GM21390 (cell line): Measurements from ENCODE around the gene CBARP.
A peak's percentile ranks its signal among the peaks of the same experiment; 100 is the strongest.
"Not testable (repeated sequence)": the region's sequence is repeated elsewhere in the genome, so short reads cannot be mapped to it uniquely, and the experiment has no call there.

Source experiments
- ATAC-seq: cut with Tn5 transposase; IDR thresholded peaks from one replicate; pipeline ENCODE4 v1.9.1; 2021; ENCODE audit not compliant: unreplicated experiment

CBARP gene

DNA sequence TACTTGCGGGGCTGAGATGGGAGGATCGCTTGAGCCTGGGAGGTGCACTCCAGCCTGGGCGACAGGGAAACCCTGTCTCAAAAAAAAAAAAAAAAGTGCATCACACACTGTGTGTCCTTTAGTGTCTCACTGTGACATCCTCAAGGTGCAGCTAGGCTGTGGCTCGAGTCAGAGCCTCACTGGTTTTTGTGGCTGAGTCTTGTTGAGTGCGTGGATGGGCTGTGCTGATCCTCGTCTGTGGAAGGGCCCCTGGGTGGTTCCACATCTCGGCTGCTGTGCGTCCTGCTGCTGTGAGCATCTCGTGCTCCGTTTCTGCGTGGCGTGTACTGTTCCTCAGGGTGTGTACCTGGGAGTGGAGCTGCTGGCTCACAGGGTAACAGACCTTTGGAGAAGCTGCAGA is 21.0 kb downstream of the CBARP start:
- ATAC-seq = no peak

DNA sequence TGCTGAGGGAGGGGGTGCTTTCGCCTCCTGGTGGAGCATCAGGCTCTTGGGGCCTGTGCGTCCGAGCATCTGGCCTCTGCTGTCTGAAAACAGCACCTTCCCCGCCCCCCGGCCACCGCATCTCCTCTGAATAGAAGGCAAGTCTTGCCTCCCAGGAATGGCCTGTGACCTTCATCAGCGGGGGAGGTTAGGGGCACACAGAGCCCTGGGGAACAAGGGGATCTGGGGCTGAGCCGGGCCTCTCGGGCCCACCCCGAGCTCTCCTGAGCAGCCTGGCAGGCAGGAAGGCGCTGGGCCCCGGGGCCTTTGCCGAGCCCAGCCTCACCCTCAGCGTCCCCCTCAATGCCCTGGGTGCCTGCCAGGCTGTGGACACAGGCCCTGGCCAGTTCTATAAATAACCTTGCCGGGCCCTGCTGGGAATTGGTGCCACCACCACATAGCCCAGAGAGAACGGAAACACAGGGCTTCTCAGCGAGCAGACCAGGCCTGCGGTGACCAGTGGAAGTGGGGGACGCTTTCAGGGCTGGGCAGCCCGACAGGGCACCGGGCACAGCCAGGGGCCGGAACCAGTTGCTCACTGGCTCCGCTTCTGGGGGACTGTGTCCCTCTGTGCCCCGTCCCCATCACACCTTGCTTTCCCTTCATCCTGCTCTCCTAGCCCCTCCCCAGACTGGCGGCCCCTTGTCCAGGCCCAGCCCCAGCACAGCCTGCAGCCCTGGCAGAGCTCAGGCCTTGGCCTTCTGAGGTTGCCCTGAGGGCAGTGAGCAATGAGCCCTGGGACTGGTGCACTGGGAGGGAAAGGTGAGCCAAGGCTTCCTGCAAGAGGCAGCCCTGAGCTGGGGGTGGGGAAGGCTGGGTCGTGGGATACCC is 22.7 kb downstream of the CBARP start:
- ATAC-seq = no peak

DNA sequence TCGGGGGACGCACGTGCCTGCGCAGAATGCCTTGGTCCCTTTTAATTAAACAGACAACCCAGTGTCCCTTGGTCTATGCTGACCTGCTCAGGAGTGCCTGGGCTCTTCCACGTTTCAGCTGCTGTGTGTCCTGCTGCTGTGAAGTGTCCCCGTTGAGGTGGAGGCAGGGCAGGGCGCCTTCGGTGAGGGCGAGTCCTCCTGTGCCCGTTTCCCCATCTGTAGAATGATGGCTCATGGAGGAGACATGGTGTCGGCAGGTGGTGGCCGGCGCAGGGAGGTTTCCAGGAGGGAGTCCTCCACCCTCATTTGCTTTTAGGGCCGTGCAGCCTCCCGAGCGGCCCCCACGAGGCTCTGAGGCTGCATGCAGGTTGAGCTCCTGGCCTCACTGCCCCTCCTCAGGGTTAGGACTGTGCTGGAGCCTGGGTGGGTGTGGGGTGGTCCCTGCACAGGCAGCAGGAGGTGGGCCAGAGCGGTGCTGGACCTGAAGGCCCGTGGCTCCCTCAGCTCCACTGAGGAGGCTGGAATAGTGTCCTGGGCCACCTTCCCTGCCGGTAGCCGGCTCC is 23.4 kb downstream of the CBARP start:
- no peak for ATAC-seq

DNA sequence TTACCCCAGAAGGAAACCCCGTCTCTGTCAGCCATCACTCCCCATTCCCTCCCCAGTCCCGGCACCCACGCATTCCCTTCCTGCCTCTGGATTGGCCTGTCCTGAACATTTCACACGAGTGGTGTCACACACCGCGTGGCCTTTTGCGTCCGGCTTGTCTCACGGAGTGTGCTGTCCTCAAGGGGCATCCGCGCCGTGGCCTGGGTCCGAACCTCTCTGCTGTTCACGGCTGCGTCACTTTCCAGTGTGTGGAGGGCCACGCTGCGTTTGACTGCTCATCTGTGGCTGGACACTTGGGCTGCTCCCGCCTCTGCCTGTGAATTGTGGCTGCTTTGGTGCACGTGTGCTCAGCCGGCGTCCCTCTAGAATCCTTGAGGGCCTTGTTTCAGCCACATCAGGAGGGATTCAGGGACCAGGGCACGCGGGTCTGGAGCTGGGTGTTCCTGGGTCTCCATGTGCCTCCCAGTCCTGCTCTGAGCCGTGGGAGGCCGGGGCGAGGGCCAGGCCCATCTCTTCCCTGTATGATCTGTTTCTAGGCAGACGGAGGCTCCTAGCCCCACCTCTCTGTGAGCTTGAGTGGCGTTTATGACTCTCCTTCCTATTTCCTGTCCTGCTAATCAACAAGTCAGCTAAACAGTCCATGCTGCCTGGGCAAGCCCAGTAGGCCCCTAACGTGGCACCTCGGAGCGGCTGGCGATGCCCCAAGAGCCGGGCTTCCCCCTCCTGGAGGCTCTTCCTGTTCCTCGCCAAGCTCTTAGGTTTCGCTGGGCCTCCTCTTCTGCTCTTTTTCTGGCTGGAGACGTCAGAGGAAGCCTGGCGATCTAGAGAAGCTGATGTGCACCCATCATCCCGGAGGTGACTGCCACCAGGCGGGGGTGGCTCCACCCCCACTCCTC is 24.2 kb downstream of the CBARP start:
- no peak for ATAC-seq

DNA sequence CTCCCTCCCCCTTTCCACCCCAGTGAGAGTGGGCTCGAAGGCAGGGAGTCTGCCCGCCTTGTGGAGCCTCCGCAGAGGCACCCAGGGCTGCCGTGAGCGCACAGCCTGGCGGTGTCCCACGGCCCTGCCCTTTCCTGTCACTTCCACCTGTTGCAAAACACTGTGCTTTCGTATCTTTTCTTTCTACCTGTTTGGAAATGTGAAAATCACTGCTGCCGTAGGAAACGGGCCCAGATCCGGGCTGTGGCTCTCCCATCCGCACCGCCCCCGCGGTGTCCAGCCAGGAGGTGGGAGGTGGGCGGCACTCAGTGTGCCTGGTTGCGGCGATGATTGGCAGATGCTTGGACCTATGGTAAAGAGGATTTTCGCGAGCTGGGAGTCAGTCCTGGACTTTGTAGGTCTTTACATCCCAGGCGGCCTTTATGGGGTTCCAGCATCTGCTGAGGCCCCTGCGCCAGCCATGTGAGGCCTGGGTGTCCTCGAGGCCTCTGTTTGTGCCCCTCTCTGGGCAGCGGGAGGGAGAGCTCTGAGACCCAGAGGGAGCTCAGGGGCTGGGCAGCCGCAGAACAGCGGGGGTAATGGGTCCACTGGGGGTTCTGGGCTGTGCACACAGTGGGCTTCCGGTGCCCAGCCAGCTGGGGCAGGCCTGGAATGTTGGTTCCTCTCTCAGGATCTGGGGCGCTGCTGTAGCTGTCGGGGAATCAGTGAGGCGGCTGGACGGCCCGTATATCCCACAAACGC is 26.1 kb downstream of the CBARP start:
- no peak for ATAC-seq

DNA sequence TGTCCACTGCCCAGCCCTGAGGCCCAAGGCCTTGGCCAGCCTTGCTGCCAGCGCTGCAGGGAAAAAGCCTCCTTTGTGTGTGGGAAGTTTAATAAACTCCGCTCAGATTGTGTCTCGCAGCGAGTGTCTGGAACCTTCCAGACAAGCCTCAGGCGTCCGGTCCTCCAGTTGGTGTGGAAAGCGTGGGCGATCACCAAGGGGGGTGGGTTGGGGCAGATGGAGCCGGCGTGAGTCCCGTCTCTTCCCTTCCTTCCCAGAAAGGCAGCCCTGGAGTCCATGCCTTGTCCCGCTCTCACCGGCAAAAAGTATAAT is 27.6 kb downstream of the CBARP start:
- ATAC-seq = no peak

DNA sequence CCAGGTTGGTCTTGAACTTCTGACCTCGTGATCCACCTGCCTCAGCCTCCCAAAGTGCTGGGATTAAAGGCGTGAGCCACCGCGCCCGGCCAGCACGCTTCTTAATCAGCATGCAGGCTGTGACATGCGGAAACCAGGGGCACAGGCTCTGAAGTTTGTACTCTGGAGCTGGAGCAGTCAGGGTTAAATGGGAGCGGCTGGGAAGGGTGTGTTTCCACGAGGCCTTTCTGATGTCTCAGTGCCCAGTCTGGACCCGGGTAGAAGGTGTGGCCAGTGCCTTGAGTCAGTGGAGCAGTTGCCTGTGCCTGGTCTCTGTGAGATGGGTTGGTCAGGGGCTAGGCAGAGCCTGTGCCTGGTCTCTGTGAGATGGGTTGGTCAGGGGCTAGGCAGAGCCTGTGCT is 29.0 kb downstream of the CBARP start:
- ATAC-seq = not testable (repeated sequence)

DNA sequence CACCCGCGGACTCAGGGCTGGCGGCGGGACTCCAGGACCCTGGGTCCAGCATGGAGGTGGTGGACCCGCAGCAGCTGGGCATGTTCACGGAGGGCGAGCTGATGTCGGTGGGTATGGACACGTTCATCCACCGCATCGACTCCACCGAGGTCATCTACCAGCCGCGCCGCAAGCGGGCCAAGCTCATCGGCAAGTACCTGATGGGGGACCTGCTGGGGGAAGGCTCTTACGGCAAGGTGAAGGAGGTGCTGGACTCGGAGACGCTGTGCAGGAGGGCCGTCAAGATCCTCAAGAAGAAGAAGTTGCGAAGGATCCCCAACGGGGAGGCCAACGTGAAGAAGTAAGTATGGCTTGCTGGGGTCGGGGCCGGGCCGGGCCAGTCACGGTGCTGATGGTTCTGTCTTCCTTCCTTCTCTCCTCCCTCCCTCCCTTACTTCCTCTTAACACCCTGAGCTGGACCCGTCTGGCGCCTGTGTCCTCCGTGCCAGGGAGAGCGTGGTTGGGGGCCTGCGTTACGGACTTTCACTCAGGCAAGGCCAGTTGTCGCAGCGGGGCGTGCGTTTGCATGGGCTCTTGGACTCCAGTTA is 30.8 kb downstream of the CBARP start:
- ATAC-seq = no peak

DNA sequence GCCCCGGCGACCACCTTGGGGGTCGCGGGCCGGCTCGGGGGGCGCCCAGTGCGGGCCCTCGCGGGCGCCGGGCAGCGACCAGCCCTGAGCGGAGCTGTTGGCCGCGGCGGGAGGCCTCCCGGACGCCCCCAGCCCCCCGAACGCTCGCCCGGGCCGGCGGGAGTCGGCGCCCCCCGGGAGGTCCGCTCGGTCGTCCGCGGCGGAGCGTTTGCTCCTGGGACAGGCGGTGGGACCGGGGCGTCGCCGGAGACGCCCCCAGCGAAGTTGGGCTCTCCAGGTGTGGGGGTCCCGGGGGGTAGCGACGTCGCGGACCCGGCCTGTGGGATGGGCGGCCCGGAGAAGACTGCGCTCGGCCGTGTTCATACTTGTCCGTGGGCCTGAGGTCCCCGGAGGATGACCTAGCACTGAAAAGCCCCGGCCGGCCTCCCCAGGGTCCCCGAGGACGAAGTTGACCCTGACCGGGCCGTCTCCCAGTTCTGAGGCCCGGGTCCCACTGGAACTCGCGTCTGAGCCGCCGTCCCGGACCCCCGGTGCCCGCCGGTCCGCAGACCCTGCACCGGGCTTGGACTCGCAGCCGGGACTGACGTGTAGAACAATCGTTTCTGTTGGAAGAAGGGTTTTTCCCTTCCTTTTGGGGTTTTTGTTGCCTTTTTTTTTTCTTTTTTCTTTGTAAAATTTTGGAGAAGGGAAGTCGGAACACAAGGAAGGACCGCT is 31.5 kb downstream of the CBARP start:
- no peak for ATAC-seq

DNA sequence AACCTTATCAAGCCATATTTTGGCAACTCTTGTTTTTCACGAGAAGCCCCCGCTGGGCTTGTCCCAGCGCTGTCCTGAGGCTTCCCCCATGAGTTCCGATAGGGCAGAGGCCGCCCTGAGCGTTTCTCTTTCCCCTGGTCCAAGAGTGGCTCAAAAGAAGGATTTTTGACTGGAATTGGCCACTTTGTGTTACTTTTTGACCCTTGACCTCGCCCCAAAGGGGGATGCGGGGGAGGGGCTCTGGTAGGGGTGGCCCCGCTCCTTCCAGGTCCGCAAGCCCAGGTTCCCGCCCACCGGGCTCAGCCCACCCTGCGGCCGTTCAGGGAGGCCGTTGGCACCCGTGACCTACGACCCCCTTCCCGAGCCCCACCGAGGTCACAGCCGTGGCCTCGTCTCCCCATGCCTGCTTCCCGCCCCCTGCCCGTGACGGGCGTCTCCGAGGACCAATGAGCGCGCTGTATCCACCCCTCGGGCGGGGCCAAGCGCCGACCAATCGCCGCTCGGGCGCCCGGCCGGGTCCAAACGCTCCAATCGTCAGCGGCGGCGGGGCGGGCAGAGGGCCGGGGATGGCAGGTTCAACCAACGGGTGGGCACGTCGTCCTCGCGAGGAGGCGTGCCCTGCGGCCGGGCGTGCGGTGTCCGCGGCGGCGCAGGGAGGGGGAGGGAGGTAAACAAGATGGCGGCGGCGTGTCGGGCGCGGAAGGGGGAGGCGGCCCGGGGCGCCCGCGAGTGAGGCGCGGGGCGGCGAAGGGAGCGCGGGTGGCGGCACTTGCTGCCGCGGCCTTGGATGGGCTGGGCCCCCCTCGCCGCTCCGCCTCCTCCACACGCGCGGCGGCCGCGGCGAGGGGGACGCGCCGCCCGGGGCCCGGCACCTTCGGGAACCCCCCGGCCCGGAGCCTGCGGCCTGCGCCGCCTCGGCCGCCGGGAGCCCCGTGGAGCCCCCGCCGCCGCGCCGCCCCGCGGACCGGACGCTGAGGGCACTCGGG is 32.4 kb downstream of the CBARP start, which contains the start of gene STK11:
STK11 (plus strand) TSS at position 665 of the 986 bp plus-strand sequence. CDS start 1,136 bp downstream, outside the sequence.
- ATAC-seq = peak; percentile 83

DNA sequence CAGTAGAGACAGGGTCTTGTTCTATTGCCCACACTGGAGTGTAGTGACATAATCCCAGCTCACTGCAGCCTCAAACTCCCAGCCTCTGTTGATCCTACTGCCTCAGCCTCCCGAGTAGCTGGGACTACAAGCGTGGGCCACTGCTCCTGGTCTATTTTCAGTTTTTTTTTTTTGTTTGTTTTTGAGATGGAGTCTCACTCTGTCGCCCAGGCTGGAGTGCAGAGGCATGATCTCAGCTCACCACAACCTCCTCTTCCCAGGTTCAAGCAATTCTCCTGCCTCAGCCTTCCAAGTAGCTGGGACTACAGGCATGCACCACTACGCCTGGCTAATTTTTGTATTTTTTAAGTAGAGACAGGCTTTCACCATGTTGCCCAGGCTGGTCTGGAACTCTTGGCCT is 37.2 kb downstream of the CBARP start:
- ATAC-seq = not testable (repeated sequence)

DNA sequence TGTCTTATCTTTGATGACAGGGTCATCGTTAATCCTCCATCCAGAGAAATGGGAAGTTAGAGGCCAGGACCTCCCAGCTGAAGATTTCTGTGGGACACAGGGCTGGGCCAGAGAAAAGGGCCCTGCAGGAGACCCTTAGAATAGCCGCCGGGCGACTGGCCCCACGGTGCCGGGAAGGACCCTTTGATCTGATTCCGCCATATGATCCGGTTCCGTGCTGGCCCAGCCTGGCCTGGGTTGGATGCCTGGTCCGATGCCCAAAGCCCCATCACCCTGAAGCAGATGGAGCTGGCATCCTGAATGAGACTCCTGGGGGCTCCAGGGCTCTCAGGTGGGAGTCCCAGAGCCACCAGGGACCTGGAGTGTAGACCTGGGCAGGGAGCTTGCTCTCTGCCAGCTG is 38.3 kb downstream of the CBARP start:
- ATAC-seq = no peak

DNA sequence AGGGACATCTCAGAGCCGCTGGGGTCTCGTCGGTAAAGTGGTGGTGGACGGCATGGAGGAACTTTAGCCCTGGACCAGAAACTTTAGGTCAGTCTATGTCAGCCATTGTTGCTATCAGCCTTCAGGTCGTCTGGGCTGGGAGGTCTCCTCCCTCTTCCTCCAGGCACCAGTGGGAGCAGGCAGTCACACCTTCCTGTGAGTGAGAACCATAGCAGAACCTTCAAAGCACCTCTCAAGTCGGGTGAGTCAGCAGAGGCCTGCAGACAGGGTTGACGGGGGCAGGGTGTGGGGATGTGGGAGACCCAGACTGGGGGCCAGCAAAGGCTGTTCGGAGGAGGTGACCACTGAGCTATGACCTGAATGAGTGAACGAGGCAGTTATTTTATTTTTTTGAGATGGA is 48.4 kb downstream of the CBARP start:
- ATAC-seq = no peak

DNA sequence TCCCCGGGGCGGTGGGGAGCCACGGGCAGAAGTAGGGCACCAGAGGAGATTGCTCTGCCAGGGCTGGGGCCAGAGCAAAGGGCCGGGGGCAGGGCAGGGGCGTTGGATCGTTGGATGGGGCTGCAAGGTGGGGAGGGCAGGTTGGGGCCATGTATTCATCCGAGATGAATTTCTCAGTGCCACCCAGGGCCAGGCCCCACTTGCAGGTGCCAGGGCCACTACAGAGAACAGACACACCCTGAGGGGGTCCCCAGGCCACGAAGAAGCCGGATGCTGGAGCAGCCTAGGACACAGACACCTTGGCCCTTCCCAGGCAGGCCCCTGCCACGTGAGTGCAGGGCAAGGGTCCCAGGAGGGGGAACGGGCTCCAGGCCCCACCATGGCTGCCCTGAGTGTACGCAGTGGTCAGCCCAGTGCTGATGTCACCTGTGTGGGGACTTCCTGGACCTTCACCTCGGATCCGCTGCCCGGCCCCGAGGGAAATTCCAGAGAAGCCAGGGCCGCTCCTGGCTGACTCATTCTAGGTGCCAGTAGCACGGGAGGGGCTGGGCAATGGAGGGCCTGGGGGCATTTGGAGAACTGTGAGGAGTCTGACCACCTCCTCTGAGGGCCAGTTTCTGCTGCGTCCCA is 54.1 kb downstream of the CBARP start:
- ATAC-seq = no peak

DNA sequence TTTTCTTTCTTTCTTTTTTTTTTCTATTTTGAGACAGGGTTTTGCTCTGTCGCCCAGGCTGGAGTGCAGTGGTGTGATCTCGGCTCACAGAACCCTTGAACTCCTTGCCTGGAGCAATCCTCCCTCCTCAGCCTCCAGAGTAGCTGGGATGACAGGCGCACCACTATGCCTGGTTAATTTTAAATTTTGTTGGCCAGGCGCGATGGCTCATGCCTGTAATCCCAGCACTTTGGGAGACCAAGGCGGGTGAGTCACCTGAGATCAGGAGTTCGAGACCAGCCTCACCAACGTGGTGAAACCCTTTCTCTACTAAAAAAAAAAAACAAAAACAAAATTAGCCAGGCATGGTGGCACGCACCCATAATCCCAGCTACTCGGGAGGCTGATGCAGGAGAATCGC is 55.1 kb downstream of the CBARP start:
- no peak for ATAC-seq

DNA sequence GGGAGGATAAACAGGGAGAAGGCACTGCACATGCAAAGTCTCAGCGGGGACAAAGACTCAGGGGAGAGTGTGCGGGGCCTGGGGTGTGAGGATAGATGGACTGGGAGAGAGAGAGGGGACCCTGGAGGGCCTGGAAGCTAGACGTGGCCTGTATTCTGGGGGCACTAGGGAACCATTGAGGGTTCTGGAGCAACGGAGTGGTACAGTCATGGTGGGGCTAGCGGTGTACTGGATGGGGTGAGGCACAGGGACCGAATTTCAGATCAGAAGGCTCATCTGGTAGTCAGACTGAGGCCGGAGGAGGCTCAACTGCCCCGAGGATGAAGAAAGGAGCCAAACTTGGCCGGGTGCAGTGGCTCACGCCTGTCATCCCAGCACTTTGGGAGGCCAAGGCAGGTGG is 55.7 kb downstream of the CBARP start:
- no peak for ATAC-seq

DNA sequence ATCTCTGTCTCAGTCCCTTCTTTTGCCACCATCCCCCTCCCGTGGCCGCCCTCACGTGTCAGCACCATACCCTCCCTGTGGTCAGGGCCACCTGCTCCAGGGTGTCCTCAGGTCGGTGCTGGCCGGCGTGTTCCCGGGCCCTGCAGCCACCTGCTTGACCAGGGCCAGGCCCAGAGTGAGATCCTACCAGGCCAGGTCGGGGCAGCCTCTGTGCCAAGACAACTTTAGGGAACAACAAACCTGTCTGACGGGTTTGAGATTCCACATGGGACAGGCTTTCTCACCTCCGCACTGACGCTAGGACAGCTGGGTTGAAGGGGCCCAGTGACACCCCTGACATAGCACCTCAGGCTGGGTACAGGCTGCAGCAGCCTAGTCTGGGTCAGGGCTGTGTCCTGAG is 56.2 kb downstream of the CBARP start:
- no peak for ATAC-seq
